NCI-H345 (cell line): Measurements from ENCODE around the gene ABCB4.

Experiments used
- DNase-seq: peaks from one replicate; lab custom pipeline; 2025; lab: John Stamatoyannopoulos, UW

Gene ABCB4

GRCh38 chr7:87424075-87424474, 51.4 kb downstream of the ABCB4 start:
- DNase-seq = no peak

- no peak for DNase-seq
Measured at GRCh38 chr7:87420173-87420572, 55.3 kb downstream of the ABCB4 start.

- DNase-seq = peak; percentile 62
Measured at GRCh38 chr7:87416682-87417587, 58.5 kb downstream of the ABCB4 start.

- no peak for DNase-seq
Measured at GRCh38 chr7:87414794-87415188, 60.7 kb downstream of the ABCB4 start.

GRCh38 chr7:87413951-87414793, 61.3 kb downstream of the ABCB4 start:
- DNase-seq = no peak

GRCh38 chr7:87413029-87413428, 62.5 kb downstream of the ABCB4 start:
- no peak for DNase-seq

- no peak for DNase-seq
Measured at GRCh38 chr7:87411186-87411585, 64.3 kb downstream of the ABCB4 start.

GRCh38 chr7:87404674-87405073, 70.8 kb downstream of the ABCB4 start:
- no peak for DNase-seq

GRCh38 chr7:87398446-87398845, 77.0 kb downstream of the ABCB4 start:
- no peak for DNase-seq

GRCh38 chr7:87395442-87396020, 79.9 kb downstream of the ABCB4 start:
- DNase-seq = no peak

- DNase-seq = no peak
Measured at GRCh38 chr7:87391020-87391701, 84.3 kb downstream of the ABCB4 start.

- no peak for DNase-seq
Measured at GRCh38 chr7:87380905-87381304, 94.6 kb downstream of the ABCB4 start.

GRCh38 chr7:87375662-87376435, 99.6 kb downstream of the ABCB4 start:
- no peak for DNase-seq

- no peak for DNase-seq
Measured at GRCh38 chr7:87370660-87371180, 104.8 kb downstream of the ABCB4 start.

- DNase-seq = no peak
Measured at GRCh38 chr7:87369216-87369615, 106.3 kb downstream of the ABCB4 start.

- DNase-seq = no peak
Measured at GRCh38 chr7:87364246-87364645, 111.2 kb downstream of the ABCB4 start.

- DNase-seq = no peak
Measured at GRCh38 chr7:87363342-87363741, 112.1 kb downstream of the ABCB4 start.

GRCh38 chr7:87361320-87361719, 114.2 kb downstream of the ABCB4 start:
- no peak for DNase-seq

GRCh38 chr7:87359366-87359765, 116.1 kb downstream of the ABCB4 start:
- DNase-seq = no peak

GRCh38 chr7:87356448-87356847, 119.0 kb downstream of the ABCB4 start:
- DNase-seq = no peak

GRCh38 chr7:87354749-87355148, 120.7 kb downstream of the ABCB4 start:
- DNase-seq = peak; percentile 4
